ENCODE data around the gene LIMK2.

The LIMK2 gene

DNA sequence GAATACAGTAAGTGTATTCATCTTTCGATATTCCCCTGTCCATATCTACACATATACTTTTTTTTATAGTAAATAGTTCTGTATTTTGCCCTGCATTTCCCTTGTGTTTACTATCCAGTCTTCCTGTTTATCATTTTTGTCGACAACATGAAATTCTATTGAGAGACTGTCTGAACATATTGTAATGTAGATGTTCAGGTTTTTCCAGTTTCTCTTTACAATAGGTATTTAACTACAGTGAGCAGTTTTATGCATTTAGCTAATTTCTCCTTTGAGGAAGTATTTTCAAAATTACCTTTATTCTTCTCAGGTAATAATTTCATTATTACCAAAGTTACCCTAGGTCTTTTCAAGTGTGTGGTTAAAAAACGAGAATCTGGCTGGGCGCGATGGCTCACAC is 63.5 kb downstream of the LIMK2 start:
- no peak for DNase-seq

DNA sequence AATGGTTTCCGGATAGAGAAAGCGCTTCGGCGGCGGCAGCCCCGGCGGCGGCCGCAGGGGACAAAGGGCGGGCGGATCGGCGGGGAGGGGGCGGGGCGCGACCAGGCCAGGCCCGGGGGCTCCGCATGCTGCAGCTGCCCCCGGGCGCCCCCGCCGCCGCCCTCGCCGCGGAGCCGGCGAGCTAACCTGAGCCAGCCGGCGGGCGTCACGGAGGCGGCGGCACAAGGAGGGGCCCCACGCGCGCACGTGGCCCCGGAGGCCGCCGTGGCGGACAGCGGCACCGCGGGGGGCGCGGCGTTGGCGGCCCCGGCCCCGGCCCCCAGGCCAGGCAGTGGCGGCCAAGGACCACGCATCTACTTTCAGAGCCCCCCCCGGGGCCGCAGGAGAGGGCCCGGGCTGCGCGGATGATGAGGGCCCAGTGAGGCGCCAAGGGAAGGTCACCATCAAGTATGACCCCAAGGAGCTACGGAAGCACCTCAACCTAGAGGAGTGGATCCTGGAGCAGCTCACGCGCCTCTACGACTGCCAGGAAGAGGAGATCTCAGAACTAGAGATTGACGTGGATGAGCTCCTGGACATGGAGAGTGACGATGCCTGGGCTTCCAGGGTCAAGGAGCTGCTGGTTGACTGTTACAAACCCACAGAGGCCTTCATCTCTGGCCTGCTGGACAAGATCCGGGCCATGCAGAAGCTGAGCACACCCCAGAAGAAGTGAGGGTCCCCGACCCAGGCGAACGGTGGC is 64.5 kb downstream of the LIMK2 start:
- no peak for DNase-seq

DNA sequence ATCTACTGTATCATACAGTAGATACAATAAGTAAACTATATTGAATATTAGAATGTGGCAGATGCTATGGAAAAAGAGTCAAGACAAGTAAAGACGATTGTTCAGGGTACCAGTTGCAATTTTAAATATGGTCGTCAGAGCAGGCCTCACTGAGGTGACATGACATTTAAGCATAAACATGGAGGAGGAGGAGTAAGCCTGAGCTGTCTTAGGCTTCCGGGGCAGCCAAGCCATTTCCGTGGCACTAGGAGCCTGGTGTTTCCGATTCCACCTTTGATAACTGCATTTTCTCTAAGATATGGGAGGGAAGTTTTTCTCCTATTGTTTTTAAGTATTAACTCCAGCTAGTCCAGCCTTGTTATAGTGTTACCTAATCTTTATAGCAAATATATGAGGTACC is 65.6 kb downstream of the LIMK2 start:
- no peak for DNase-seq

DNA sequence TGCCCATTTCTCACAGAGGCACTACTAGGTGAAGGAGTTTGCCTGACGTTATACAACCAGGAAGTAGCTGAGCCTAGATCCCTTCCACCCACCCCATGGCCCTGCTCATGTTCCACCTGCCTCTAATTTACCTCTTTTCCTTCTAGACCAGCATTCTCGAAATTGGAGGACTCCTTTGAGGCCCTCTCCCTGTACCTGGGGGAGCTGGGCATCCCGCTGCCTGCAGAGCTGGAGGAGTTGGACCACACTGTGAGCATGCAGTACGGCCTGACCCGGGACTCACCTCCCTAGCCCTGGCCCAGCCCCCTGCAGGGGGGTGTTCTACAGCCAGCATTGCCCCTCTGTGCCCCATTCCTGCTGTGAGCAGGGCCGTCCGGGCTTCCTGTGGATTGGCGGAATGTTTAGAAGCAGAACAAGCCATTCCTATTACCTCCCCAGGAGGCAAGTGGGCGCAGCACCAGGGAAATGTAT is 66.1 kb downstream of the LIMK2 start:
- no peak for DNase-seq

DNA sequence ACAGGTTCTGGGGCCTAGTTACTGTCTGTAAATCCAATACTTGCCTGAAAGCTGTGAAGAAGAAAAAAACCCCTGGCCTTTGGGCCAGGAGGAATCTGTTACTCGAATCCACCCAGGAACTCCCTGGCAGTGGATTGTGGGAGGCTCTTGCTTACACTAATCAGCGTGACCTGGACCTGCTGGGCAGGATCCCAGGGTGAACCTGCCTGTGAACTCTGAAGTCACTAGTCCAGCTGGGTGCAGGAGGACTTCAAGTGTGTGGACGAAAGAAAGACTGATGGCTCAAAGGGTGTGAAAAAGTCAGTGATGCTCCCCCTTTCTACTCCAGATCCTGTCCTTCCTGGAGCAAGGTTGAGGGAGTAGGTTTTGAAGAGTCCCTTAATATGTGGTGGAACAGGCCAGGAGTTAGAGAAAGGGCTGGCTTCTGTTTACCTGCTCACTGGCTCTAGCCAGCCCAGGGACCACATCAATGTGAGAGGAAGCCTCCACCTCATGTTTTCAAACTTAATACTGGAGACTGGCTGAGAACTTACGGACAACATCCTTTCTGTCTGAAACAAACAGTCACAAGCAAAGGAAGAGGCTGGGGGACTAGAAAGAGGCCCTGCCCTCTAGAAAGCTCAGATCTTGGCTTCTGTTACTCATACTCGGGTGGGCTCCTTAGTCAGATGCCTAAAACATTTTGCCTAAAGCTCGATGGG is 66.7 kb downstream of the LIMK2 start:
- no peak for DNase-seq

DNA sequence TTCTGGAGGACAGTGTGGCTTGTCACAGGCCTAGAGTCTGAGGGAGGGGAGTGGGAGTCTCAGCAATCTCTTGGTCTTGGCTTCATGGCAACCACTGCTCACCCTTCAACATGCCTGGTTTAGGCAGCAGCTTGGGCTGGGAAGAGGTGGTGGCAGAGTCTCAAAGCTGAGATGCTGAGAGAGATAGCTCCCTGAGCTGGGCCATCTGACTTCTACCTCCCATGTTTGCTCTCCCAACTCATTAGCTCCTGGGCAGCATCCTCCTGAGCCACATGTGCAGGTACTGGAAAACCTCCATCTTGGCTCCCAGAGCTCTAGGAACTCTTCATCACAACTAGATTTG is 67.2 kb downstream of the LIMK2 start:
- DNase-seq = no peak

DNA sequence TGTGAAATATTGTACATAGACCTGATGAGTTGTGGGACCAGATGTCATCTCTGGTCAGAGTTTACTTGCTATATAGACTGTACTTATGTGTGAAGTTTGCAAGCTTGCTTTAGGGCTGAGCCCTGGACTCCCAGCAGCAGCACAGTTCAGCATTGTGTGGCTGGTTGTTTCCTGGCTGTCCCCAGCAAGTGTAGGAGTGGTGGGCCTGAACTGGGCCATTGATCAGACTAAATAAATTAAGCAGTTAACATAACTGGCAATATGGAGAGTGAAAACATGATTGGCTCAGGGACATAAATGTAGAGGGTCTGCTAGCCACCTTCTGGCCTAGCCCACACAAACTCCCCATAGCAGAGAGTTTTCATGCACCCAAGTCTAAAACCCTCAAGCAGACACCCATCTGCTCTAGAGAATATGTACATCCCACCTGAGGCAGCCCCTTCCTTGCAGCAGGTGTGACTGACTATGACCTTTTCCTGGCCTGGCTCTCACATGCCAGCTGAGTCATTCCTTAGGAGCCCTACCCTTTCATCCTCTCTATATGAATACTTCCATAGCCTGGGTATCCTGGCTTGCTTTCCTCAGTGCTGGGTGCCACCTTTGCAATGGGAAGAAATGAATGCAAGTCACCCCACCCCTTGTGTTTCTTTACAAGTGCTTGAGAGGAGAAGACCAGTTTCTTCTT is 67.9 kb downstream of the LIMK2 start:
- no peak for DNase-seq

DNA sequence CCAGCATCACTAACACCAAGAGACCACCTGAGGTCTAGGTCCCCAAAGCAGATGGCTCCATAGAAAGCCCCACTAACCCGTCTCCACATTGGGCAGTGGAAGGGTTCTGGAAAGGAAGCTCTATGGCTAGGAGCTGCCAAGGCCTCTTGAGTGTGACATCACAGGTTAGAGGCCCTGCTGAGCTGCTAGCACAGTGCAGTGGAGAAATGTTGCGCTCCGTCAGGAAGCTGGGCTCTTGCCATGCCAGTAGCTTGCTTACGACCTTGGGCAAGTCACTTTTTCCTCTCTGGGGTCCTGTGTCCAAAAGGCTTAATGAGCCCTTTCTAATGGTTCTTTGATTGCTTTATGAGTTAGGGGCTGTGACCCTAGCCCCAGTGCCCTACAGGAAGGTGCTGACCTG is 69.6 kb downstream of the LIMK2 start:
- no peak for DNase-seq

DNA sequence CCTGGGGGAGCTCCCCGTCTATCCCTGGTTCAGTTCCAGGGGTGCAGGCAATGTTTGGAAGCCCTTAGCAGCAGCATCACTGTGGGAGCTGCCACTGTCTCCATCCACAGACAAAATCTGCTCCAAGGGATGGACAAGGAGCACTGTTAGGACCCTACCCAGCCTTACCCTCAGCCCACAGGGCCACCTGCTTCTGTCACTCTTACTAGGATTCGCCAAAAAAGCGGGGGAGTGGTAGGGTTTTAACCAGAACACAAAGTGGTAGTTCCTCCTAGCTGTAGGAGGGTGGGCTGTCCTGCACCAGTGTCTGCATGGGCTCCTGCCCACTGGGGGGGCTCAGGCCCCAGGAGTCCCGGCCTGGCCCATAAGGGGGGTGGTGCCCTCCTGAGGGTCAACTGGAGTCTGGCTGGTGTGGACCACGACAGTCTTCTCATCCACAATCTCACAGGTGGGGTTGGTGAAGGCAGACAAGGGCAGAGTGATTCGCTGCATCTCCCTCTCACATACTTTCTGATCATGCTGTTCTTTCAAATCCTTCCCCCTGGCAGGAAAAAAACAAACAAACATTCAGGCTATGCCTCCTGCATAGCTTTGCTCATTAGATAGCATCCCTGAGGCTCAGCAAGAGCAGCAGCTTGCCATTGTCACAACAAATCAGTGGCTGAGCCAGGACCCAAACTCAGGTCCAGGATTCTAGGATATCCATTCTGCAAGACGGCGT is 70.8 kb downstream of the LIMK2 start:
- no peak for DNase-seq

DNA sequence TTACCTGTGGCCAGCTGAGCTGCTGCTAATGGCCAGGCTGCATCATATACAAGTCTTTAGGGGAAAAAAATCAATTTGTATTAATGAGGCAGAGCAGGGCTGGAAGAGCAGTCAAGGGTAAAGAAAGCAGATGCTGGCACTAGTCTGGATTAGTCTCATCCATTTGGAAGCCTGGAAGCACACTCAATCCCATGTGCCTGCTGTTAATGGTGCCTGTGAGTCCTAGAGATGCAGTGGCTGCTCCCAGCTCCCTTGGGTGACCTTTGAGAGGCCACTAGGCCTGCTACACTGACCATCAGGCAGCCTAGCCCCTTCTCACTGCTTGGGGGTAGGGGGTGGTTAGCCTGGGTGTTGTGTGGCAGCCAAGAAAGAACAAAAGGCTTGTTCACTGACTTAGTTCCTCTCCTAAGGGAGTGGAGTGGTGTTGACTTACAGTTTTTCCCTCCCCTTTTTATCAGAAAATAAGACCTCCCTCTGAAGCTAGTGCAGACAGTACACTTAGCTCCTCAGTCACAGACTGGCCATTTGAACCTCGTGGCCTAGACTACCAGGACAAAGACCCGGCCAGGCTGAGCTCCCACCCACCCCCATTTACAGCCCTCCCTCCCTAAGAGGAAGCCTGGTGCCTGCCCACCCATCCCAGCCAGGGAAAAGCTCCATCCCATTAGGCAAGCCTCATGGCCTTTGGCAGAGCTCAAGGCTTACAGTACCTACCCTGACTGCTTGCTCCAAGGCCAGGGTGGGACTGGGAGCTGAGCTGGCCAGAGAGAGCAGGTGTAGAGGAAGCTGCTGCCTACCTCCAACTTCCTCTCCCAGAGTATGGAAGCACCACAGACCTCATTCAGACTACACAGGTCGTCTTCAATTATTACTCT is 72.4 kb downstream of the LIMK2 start:
- DNase-seq = no peak

DNA sequence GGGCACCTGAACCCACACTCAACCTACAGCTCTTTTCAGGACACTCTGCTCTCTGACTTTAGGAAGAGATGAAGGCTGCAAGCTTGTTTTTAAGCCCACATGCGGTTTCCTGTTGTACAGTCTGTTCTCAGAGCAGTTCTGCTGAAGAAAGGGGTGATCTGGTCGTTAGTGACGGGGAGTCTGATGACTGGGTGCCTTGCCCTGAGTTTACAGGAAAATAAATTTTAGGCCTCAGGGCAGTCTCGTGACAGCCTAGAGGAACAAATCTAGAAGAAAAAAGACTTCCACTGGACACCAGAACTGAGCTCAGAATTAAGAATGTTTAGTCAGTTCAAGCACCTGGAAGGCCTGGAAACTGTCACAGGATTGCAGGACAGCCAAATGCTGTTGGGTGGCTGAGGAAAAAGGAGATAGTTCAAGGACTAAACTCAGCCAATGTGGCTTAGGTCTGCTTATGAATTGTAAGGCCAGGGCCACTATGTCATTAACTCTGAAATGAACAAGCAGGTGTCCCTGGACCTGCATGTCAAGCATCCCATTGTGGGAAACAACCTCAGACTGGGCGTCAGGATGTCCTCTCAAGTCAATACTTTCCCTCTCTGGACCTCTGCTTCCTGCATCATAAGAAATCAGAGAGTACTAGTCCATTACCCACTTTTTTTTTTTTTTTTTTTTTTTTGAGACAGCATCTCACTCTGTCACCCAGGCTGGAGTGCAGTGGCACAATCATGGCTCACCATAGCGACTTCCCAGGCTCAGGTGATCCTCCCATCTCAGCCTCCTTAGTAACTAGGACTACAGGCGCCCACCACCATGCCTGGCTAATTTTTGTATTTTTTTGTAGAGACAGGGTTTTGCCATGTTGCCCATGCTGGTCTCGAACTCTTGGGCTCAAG is 74.5 kb downstream of the LIMK2 start:
- peak; percentile 71 to 74 for DNase-seq

DNA sequence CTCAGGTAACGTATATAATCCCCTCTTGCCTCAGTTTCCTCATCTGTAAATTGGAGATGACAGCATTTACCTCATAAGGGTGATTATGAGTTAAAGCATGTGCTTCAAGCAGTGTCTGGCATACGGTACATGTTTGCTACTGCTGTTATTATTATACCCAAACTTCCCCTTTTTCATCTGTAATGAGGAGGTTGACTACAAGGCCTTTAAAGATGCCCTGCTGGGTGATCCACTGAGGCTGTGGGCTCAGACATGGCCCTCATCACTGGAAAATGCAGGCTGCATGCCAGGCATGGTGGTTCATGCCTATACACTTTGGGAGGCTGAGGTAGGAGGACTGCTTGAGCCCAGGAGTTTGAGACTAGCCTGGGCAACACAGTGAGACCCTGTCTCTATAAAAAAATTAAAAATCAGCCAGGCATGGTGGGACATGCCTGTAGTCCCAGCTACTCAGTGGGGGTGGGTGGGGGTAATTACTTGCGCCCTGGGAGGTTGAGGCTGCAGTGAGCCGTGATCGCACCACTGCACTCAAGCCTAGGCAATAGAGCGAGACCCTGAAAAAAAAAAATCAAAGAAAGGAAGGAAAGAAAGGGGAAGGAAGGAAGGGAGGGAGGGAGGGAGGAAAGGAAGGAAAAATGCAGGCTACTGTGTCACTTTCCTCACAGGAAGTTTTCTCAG is 75.9 kb downstream of the LIMK2 start:
- DNase-seq = peak in 1 of 2 experiments; percentile 13

DNA sequence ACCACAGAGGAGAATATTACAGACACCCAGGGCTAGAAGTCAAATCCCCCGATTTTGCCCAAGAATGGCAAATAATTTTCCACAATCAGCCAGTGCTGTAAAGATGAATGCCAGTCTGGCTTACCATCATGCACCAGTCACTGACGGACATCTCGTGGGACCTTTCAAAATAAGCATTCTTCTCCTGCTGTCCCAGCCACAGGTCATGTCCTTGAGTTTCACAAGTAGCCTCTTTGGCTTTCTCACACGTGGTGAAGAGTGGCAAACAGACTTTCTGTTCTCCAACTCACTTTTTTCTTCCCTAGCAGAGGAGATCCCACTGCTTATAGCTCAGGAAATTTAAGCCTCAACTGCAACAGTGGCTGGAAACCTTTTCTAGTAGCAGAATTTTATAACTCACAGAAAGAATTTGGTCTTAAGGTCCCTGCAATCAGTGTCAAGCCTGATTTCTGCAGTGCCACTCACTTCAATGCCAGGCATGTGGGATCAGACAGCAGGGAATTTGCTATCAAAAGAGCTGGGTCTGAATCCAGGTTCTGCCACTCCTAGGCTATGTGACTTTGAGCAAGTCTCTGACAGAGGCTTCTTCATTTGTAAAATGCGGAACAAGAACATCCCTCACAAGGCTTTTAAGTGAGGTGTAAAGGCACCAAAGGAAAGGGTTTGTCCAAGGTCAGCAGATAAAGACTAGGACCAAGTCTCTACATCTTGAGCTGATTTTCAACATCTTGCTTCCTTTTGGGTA is 76.6 kb downstream of the LIMK2 start:
- DNase-seq = no peak

DNA sequence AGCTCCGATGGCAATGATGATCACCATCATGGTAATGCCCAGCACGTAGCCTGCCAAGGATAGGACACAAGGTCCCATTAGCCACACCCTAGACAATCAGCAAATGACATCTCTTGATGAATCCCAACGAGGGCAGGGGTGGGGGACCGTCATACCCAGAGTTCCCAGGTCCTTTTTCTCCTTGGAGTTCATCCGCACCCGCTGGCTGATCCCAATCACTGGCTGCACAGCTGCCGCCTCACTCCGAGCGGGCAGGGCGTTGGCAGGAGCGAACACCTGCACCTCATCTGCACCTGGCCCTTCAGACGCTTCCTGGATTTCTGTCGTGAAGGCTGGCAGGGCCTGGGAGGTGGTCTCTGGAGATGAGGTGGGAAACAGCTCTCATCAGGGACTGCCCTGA is 77.2 kb downstream of the LIMK2 start:
- no peak for DNase-seq

DNA sequence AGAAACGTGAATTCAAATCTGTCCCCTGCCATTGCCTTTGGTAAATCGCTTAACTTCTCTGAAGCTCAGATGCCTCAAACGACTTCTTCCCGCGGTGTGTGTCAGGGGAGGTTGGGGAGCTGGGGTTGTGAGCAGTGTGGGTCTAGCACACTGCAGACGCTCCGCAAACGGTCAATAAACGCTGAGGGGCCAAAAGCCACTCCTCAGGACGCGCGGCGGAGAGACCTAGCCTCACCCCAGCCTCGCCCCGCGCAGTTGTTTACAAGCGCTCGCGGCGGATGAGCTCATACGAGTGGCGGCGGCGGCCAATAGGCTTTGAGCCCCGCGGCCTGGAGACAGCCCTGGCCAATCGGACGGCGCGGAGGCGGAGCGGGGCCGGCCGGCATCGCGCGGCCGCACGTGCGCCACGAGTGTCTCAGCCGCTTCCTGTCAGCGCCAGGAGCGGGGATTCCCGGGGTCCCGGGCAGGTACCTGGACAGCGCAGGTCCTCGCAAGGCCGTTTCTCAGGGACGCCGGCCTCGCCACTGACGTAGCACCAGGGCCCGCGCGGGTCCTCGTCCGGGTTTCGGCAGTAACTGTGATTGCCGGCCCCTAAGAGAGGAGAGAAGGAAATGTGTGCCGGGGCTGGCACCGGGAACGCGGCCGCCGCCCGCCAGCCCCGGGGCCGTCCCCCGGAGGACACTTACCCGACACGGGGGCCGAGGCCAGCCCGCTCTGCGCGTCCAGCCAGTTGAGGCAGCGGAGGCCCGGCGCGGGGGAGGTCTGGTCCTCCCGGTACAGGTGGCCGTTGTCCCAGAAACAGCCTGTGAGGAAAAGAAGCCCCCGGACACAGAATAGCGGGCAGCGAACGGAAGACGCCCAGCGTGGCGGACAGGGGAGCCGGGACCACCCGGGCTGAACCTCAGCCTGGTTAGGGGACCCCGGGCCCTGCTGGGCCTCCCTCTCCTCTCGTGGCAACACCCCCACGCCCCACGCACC is 78.7 kb downstream of the LIMK2 start:
- DNase-seq = peak; percentile 85 to 86

DNA sequence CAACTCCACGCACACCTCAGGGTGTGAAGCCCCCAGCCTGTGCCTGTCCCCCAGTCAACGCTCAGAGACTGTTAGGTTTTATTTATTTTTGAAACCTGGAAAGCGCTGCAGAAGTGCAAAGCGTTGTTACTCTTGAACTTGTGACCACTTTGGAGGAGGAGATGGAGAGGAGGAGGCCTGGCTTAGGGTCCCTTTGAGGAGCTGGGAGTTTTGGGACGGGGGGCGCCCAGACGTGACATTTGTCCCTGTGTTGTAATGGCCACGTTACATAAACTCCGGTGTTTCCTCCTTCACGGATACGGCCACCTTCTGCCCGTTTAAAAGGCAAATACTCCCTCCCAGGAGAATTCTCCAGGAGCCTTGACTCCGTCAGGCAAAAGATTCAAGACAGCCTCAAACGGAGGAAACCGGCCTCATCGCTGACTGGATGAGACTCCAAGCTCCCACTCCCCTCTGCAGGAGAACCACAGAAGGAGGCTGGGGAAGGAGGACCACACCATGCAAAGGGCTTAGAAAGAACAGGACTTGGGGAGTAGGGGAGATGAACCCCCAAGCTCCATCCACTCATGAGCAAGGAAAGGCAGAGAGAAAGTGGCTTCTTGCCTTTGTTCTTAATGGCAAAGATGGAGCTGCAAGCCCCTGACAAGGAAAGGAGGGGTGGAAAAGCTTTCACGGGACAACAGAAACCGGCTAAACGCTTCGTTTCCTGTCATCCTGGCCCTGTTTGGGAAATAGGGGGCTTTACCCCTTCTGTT is 79.6 kb downstream of the LIMK2 start:
- no peak for DNase-seq

DNA sequence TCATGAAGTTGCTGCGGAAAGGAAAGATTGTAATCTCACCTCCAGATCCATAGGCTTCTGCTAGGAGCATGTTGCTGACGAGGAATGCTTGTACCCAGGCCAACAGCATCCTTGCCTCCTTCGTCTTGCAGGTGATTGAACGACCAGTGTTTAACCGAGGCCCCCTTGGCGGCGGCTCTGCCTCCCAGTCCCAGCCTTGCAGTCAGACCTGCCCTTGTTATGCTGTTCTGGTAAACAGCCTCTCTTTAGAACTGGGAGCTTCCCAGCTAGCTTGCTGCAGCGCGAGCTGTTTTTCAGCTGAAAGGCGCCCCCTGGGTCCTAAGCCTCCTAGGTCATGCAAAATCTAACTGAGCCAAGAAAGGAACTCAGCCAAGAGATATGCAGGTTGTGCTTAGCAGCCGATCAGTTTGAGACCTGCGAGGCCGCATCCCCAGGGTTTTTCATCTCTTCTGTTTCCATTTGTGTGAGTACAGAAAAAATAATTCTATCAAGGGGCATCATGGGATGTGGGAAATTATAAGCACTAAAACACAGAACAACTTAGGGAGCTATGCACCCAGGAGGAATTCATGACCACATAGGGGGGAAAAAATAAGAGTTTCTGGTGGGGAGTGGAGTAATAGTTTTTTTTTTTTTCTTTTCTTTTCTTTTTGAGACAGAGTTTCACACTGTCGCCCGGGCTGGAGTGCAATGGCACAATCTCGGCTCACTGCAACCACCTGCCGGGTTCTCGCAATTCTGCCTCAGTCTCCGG is 80.3 kb downstream of the LIMK2 start, which contains the start of gene PIK3IP1:
PIK3IP1 (minus strand) TSS at position 253 of the 754 bp plus-strand sequence; CDS start at position 109, 144 bp downstream.
- DNase-seq = peak; percentile 76 to 81

Data from AML-193 (cell line).